ENCODE results near the gene ALKBH3. TPM values are rescaled to one million over a fixed set of nuclear protein-coding genes. Genes with fewer than 3 reads are reported as not detected.

The ALKBH3 gene
- total RNA-seq, 4 donors from 2014 or later = 27.5 to 44.1 (median 42.0) TPM

DNA sequence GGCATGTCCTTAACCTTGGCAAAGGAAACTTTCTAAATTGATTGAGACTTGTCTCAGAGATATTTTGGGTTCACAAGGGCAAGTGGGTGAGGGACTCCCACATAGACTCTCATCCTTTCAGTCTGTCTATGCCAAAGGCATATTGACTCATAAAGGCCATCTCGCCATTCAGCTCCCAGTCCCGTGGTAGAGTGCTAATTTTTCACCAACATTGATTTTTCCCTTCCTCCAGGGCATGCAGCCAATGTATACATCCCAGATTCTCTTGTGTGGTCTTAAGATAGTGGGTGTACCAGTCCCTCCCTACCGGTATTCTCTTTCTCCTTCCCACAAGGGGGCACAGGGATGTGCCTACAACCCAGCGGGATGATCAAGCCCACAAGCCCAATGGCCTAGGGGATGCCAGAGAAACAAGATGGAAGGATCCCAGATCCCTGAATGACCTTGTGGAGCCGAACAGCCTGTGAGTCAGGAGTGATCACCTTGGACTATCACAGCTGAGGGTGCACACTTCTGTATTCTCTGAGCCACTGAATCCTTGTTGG, 69.8 kb downstream of the ALKBH3 start:
- Histone ChIP-seq H3K9me3 (no peaks in the 10 kb centered on the region), H3K27me3 (no peaks in the 10 kb centered on the region), H3K27ac (no peak overlapping the region), H3K4me3 (no peak overlapping the region), H3K4me1 (no peaks in the 10 kb centered on the region), H3K36me3 (no peaks in the 10 kb centered on the region)
- ATAC-seq = no peak
- in situ Hi-C loops (cut with MboI; ENCODE audit: low sequenced_read_pairs in 4 of 4) = loop anchor here in 1 of 4 donors (25.0 kb wide), 1 partner anchor 112 kb away; the partner anchor contains the start of gene ACCS
- intact Hi-C loops (cut with DNase I; ENCODE audit: low total_unique reads) = no loop called here
- no peak for DNase-seq
- TF ChIP-seq, protein P1, sequence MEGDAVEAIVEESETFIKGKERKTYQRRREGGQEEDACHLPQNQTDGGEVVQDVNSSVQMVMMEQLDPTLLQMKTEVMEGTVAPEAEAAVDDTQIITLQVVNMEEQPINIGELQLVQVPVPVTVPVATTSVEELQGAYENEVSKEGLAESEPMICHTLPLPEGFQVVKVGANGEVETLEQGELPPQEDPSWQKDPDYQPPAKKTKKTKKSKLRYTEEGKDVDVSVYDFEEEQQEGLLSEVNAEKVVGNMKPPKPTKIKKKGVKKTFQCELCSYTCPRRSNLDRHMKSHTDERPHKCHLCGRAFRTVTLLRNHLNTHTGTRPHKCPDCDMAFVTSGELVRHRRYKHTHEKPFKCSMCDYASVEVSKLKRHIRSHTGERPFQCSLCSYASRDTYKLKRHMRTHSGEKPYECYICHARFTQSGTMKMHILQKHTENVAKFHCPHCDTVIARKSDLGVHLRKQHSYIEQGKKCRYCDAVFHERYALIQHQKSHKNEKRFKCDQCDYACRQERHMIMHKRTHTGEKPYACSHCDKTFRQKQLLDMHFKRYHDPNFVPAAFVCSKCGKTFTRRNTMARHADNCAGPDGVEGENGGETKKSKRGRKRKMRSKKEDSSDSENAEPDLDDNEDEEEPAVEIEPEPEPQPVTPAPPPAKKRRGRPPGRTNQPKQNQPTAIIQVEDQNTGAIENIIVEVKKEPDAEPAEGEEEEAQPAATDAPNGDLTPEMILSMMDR (IDR thresholded peaks at IDR 0.05 in 4 of 5, conservative IDR thresholded peaks at IDR 0.05 in 1 of 5) = no peak
- no peak for TF ChIP-seq POLR2A (IDR thresholded peaks at IDR 0.05)

DNA sequence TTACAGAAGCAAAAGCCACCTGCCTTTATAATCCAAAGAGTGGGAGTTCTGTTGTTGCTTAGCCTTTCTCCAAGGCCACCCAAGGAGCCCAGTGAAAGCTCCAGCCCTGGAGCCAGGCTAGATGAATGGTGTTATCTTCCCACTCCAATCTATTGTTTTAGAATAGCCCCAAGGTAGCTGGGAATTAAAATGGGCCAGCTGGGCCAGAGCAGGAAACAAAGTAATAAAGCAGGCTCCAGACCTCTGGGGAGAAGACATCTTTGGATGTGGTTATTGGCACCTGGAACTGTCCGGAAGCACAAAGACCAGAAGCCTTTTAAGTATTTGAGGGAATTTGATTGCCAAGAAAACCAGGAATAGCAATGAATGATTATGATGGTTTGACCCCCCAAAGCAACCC, 70.6 kb downstream of the ALKBH3 start:
- ATAC-seq = no peak
- H3K4me1 ChIP-seq = no peaks in the 10 kb centered on the region
- H3K27ac ChIP-seq = no peak overlapping the region
- intact Hi-C loops (cut with DNase I; ENCODE audit: low total_unique reads) = no loop called here
- no peaks in the 10 kb centered on the region for H3K27me3 ChIP-seq
- in situ Hi-C loops (cut with MboI; ENCODE audit: low sequenced_read_pairs in 4 of 4) = loop anchor here in 1 of 4 donors (25.0 kb wide), 1 partner anchor 111 kb away; the partner anchor contains the start of gene ACCS
- DNase-seq = no peak
- no peaks in the 10 kb centered on the region for H3K36me3 ChIP-seq
- TF ChIP-seq POLR2A (IDR thresholded peaks at IDR 0.05) = no peak
- TF ChIP-seq, protein P1 (IDR thresholded peaks at IDR 0.05 in 4 of 5, conservative IDR thresholded peaks at IDR 0.05 in 1 of 5) = no peak
- no peaks in the 10 kb centered on the region for H3K9me3 ChIP-seq
- H3K4me3 ChIP-seq = no peak overlapping the region

DNA sequence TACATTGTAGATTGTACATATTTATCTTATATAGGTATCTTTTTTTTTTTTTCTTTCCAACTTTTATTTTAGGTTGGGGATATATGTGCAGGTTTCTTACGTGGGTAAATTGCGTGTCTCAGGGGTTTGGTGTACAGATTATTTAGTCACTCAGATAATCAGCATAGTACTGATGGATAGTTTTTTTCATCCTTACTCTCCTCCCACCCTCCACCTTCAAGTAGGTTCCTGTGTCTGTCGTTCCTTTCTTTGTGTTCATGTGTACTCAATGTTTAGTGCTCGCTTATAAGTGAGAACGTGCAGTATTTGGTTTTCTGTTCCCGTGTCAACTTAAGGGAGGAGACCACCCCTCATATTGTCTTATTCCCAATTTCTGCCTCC, 71.4 kb downstream of the ALKBH3 start:
- in situ Hi-C loops (cut with MboI; ENCODE audit: low sequenced_read_pairs in 4 of 4) (loop anchor here in 1 of 4 donors (25.0 kb wide), 1 partner anchor 110 kb away; the partner anchor contains the start of gene ACCS), intact Hi-C loops (cut with DNase I; ENCODE audit: low total_unique reads) (no loop called here)
- TF ChIP-seq POLR2A (IDR thresholded peaks at IDR 0.05) = no peak
- TF ChIP-seq, protein P1 (IDR thresholded peaks at IDR 0.05 in 4 of 5, conservative IDR thresholded peaks at IDR 0.05 in 1 of 5) = no peak
- DNase-seq (no peak), ATAC-seq (no peak)
- Histone ChIP-seq H3K27ac (no peak overlapping the region), H3K4me3 (no peak overlapping the region), H3K27me3 (no peaks in the 10 kb centered on the region), H3K4me1 (no peaks in the 10 kb centered on the region), H3K36me3 (no peaks in the 10 kb centered on the region), H3K9me3 (no peaks in the 10 kb centered on the region)

DNA sequence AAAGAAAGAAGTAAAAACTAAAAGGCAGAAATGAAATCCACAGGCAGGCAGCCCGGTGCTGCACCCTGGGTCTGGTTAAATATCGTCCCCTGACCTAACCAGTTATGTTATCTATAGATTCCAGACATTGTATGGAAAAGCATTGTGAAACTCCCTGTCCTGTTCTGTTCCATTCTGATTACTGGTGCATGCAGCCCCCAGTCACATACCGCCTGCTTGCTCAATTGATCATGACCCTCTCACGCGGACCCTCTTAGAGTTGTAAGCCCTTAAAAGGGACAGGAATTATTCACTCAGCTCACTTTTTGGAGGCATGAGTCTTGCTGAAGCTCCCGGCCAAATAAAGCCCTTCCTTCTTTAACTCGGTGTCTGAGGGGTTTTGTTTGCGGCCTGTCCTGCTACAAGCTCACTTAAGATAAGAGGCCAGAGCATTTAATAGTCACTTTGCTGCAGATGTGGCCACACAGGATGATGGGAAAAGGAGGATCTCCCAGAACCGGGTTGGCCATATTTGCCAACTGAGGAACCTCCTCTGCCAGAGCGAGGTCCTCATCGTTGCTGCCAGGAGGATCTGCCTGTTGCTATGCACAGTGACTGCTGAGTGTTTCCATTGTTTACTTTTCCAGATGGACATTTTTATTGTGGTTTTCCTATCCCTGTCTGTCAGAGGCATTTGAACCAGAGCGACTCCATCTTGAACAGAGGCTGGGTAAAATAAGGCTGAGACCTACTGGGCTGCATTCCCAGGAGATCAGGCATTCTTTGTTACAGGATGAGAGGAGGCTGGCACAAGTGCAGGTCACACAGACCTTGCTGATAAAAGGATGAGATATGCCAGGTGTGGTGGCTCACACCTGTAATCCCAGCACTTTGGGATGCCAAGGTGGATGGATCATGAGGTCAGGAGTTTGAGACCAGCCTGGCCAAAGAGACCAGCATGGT, 72.0 kb downstream of the ALKBH3 start:
- no peak for DNase-seq
- intact Hi-C loops (cut with DNase I; ENCODE audit: low total_unique reads) (no loop called here), in situ Hi-C loops (cut with MboI; ENCODE audit: low sequenced_read_pairs in 4 of 4) (loop anchor here in 1 of 4 donors (25.0 kb wide), 1 partner anchor 110 kb away; the partner anchor contains the start of gene ACCS)
- Histone ChIP-seq H3K27me3 (no peaks in the 10 kb centered on the region), H3K4me1 (no peaks in the 10 kb centered on the region), H3K36me3 (no peaks in the 10 kb centered on the region), H3K4me3 (no peak overlapping the region), H3K9me3 (no peaks in the 10 kb centered on the region), H3K27ac (no peak overlapping the region)
- no peak for ATAC-seq
- TF ChIP-seq, protein P1 (IDR thresholded peaks at IDR 0.05 in 4 of 5, conservative IDR thresholded peaks at IDR 0.05 in 1 of 5) = no peak
- TF ChIP-seq POLR2A (IDR thresholded peaks at IDR 0.05) = no peak

Measured in gastrocnemius medialis (tissue), 4 donors.